HG03432 (cell line): ENCODE data around the gene UCKL1.
"Not testable (repeated sequence)": the region's sequence is repeated elsewhere in the genome, so short reads cannot be mapped to it uniquely, and the experiment has no call there.

Experiments
- ATAC-seq: cut with Tn5 transposase; IDR thresholded peaks from one replicate; pipeline ENCODE4 v1.9.1; 2021; ENCODE audit warnings: mild to moderate bottlenecking, moderate library complexity; ENCODE audit not compliant: unreplicated experiment

Gene UCKL1

GRCh38 chr20:63972312-63973159 lies 16.3 kb upstream of the UCKL1 start:
- ATAC-seq = no peak

DNA sequence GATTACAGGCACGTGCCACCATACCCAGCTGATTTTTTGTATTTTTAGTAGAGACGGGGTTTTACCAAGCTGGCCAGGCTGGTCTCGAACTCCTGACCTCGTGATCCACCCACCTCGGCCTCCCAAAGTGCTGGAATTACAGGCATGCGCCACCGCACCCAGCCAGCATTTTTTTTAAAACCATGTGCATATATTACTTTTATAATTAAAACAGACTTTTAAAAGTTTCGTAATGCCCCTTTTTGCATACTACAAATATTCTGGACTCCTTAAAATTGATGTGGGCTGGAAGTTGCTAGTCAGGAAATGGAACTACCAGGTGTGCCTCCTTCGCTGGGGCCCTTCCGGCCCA lies 15.7 kb upstream of the UCKL1 start:
- ATAC-seq = not testable (repeated sequence)

GRCh38 chr20:63970714-63971431 lies 14.7 kb upstream of the UCKL1 start:
- no peak for ATAC-seq

DNA sequence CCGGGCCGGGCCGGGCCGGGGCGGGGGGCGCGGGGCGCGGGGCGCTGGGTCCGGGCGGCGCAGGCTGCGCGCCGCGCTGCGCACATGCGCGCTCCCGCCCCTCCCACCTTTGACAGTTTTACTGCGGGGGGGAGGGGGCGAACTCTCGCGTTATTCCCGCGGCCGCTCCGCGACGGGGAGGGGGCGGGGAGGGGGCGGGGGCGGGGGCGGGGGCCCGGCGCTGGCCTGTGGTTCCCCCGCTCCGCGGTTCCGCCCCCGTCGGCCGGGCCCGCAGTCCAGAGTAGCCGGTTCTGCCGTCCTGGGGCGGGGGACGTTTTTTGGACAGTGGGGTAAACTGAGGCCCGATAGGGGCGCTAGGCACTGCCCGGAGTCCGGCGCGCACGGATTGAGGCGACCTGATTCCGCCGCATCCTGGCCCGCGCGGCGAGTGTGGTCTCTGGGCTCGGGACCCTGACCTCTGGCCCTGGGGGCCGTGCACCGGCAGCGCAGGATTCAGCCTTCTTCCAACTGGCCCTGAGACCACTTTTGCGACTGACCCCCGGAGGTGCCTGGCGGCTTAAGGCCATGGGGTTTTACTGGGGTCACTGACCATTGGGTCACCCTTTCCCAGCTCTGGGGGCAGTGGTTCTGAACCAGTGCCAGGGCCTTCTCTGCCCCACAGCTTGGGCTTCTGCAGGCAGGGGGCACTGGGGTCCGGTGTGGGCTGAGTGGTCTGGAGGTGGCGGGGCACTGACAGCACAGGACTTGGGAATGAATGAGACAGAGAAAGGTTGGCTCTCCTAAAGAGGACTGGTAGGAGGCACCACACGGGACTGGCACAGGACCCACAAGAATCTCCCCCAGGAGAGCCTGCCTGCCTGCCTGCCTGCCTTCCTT lies 13.9 kb upstream of the UCKL1 start, which contains the start of gene ZNF512B:
Gene ZNF512B, minus strand, starts transcription at position 93 of the 876 bp plus-strand sequence. CDS start 1,980 bp downstream, outside the sequence.
- no peak for ATAC-seq

DNA sequence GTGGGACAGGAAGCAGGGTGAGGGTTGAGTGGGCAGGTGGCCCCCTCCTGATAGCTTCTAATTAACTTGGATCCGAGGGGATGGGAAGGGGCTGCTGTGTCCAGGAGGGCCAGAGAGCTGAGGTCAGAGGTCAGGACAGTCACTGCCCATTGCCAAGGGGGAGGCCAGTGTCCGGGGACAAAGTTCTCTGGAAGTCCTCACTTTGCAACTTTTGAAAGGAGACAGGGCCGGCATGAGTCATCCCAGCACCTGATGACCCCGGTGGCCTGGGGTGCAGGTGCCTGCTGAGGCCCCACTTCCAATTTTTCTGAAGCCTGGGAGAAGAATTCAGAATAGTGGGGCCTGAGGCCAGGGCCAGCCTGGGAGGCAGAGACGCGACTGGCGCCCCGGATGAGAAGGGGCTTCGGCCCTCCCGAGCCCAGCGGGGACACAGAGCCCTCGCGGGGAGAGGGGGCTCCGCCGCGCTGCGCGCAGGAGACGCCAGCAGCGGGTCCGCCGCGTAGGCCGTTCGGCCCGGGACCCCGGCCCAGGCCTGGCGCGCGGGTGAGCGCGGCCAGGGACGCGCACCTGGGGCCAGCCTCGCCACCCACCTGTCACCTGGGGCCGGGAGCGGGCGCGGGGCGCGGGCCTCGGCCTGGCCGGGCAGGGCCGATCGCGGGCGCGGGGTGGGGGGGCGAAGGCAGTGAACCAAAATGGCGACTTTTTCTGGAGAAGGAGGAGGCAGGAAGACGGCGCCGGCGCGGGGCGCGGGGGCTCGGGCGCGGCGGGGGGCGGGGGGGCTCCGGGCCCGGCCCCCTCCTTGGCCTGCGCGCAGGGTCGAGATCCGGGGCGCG lies 12.9 kb upstream of the UCKL1 start:
- no peak for ATAC-seq

GRCh38 chr20:63968136-63968927 lies 12.1 kb upstream of the UCKL1 start:
- ATAC-seq = no peak

DNA sequence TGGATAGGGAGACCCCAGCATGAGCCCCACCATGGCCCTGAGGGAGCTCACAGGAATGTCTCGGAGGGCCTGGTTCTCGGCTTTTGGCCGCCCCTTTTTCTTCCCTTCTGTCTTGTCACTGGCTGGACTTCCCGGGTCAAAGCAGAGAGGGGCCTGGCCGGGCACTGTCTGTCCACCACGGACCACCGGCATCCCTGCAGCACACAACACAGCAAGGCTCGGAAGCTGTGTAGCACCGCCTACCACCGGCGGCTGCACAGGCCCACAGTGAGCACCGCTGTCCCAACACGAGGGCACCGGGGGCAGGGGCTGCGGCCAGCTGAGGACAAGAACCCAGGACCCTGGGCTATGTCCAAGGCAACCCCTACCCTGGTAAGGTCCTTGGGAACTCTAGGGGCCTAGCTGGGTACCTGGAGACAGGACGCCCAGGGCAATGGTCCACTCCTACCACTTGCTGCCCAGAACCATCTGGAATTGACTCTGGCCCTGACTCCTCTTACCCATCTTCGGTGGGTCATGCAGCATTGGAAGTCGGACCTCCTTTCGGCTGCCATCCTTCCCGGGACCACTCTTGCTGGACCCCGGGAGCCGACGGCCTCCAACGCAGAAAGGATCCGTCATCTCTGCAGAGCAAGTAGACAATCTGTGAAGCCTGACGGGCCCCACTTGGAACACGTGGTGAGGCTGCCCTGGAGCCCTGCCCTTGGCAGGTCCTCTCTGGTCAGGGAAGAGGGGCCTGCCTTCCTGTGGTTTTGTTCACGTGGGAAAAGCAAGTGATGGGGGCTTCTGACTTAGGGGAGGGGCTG lies 11.3 kb upstream of the UCKL1 start:
- ATAC-seq = no peak

- no peak for ATAC-seq
Observed at GRCh38 chr20:63966944-63967322, 10.7 kb upstream of the UCKL1 start.

DNA sequence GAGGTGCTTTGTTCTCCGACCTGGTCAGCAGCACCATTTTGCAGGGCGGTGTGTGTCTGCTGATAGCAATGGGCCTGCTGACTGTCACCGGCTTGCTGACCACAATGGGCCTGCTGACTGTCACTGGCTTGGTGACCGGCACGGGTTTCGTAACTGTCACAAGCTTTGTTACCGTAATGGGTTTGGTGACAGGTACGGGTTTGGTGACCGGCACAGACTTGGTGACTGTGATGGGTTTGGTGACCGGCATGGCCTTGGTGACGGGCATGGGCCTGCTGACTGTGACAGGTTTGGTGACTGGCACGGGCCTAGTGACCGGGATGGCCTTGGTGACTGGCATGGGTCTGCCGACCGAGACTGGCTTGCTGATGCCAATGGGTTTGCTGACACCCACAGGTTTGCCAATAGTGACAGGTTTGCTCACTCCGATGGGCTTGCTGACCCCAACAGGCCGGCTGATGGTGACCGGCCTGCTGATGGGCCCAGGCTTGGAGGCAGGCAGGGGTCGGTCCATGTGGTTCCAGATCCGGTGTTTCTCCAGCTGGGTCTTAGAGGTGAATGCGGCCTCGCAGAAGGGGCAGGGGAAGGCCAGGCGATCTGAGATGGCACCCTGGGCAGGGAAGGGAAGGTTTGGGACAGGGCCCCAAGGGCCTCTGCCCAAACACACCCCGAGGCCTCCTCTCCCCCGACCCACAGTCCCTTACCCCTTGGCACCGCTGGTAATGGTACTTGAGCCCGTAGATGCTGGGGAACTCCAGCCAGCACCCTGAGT lies 10.1 kb upstream of the UCKL1 start:
- ATAC-seq = no peak

GRCh38 chr20:63964412-63964811 lies 8.2 kb upstream of the UCKL1 start:
- ATAC-seq = no peak

DNA sequence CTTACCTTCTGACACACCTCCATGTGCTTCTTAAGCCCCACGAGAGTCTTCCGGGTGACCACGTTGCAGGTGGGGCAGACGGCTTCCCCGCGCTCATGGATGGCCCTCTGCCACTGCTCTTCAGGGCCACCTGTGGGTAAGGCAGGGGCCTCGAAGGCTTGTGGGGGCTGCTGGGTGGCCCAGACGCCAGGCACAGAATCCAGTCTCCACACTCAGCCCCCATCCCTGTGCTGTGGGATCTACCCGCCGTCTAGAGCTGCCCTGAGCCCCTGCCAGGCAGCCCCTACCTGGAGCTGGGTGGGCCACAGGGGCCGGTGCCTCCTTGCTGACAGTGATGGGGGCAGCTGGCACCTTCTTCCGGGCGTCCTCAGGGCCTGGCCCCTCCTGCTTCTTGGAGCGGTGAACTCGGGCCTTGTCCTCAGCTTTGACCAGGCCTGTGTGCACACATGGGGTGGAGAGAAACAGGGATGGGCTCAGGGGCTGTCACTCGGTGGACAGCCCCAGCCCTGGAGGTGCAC lies 7.6 kb upstream of the UCKL1 start:
- no peak for ATAC-seq

DNA sequence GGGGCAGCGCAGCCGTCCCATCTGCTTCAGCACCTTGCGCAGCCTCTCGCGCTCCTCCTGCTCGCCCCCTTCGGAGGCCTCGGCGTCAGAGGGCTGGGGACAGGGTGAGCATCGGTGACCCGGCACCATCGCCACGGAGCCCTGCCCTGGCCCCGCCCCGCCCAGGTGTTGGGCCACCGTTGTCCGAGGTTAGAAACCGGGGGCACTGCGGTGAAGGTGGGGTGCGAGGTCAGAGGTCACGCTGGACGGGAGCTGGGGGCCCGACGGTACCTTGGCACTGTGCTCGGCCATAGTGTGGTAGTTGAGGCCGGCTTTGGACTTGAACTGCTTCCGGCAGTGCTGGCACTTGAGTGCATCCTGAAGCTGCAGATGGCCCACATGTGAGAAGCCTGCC lies 7.1 kb upstream of the UCKL1 start:
- ATAC-seq = no peak

- ATAC-seq = no peak
Observed at GRCh38 chr20:63962426-63963347, 6.5 kb upstream of the UCKL1 start.

DNA sequence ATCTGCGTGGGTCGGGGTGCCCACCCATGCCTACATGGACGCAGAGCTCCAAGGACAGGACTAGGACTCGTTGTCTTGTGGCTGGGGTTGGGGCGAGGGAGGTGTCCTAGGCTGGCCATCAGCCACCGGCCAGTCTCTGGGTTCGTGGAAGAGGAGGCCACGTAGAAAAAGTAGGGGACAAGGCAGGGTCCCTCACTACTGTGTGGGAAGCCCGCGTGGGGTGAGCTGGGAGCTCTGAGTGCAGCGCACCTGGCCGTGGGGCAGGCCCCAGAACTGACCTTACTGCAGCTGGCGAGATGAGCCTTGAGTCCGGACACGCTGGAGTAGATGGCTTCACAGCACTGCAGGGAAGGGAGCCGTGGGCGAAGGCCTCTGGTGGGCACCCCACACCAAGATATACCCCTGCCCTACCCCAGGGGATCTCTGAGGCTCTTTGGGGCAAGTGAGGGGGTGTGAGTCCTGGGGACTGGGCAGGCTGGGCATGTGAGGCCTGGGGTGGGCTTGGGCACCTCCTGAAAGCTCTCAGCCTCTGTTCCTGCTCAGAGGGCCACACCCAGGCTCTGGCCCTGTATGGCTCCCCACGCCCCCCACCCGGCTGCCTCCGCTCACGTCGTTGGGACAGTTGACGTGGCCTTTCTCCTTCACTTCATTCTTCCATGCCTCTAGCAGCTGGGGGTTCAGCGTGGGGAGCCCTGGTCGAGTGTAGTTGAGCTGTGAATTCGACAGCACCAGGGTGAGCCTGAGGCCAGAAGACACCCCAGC lies 5.6 kb upstream of the UCKL1 start:
- no peak for ATAC-seq

- ATAC-seq = not testable (repeated sequence)
Observed at GRCh38 chr20:63960654-63961621, 4.7 kb upstream of the UCKL1 start.
